OCI-LY7 (cell line): ENCODE measurements around the gene PHLDA3. TPM values are rescaled to one million over a fixed set of nuclear protein-coding genes. Genes with fewer than 3 reads are reported as not detected.

Experiments
- BruUV-seq: library from RNA; stranded (reverse); fragments of 400-500 nt; replicated peaks from 2 replicates; lab custom pipeline; 2021; lab: Mats Ljungman, UMichigan
- CTCF ChIA-PET: fragments of 300-600 bp; sonication (Branson Sonifier 250); formaldehyde crosslinking; loops from one replicate; lab custom pipeline; 2022; ENCODE audit warnings: antibody characterized with exemption; ENCODE audit not compliant: unreplicated experiment; lab: Charles Lee
- POLR2A ChIA-PET: fragments of 300-600 bp; sonication (Branson Sonifier 250); formaldehyde crosslinking; loops from one replicate; lab custom pipeline; 2022; ENCODE audit warnings: antibody characterized with exemption; lab: Charles Lee
- DNase-seq: peaks from one replicate; pipeline ENCODE4 v3.0.0-alpha.2; 2015; ENCODE audit warnings: low spot score
- H2AFZ ChIP-seq: fragments of 200-600 bp; sonication (generic), shearing (Covaris generic); 2 replicates; pipeline ENCODE4 v1.6.1; 2014; ENCODE audit warnings: mild to moderate bottlenecking, antibody characterized with exemption, low read length, moderate library complexity
- H3K27ac ChIP-seq: fragments of 200-600 bp; sonication (generic); 2 replicates; pipeline ENCODE4 v1.5.1; 2014; ENCODE audit warnings: mixed run types, low read depth, mild to moderate bottlenecking, moderate library complexity, low read length, inconsistent platforms; ENCODE audit not compliant: poor library complexity, severe bottlenecking
- H3K36me3 ChIP-seq: fragments of 200-600 bp; sonication (generic); 2 replicates; pipeline ENCODE4 v1.6.1; 2014; ENCODE audit warnings: mild to moderate bottlenecking, antibody characterized with exemption, low read length, moderate library complexity, mixed read lengths; ENCODE audit not compliant: insufficient read depth
- H3K4me1 ChIP-seq: fragments of 200-600 bp; sonication (generic); 2 replicates; pipeline ENCODE4 v1.5.1; 2014; ENCODE audit warnings: mild to moderate bottlenecking, low read length; ENCODE audit not compliant: insufficient read depth, poor library complexity, severe bottlenecking
- H3K4me2 ChIP-seq: fragments of 200-600 bp; sonication (generic); 2 replicates; pipeline ENCODE4 v1.6.1; 2014; ENCODE audit warnings: mild to moderate bottlenecking, low read length
- H3K4me3 ChIP-seq: fragments of 200-600 bp; sonication (generic); 2 replicates; pipeline ENCODE4 v1.5.1; 2014; ENCODE audit warnings: mild to moderate bottlenecking, low read depth, low read length; ENCODE audit not compliant: poor library complexity, severe bottlenecking
- H3K79me2 ChIP-seq: fragments of 200-600 bp; sonication (generic); 2 replicates; pipeline ENCODE4 v1.6.1; 2016; ENCODE audit warnings: low read depth, mild to moderate bottlenecking, low read length, moderate library complexity, mixed read lengths; ENCODE audit not compliant: insufficient read depth
- H3K9me2 ChIP-seq: fragments of 200-600 bp; sonication (generic); 2 replicates; pipeline ENCODE4 v1.6.1; 2016; ENCODE audit warnings: mild to moderate bottlenecking, low read length, mixed read lengths; ENCODE audit not compliant: insufficient read depth
- H3K9me3 ChIP-seq: fragments of 200-600 bp; sonication (generic); 2 replicates; pipeline ENCODE4 v1.6.1; 2014; ENCODE audit warnings: mild to moderate bottlenecking, mixed run types, low read length, mixed read lengths
- H4K20me1 ChIP-seq: fragments of 200-600 bp; sonication (generic); 2 replicates; pipeline ENCODE4 v1.6.1; 2014; ENCODE audit warnings: mild to moderate bottlenecking, antibody characterized with exemption, low read length, moderate library complexity, mixed read lengths; ENCODE audit not compliant: insufficient read depth
- CTCF ChIP-seq: fragments of 200-600 bp; sonication (generic); conservative IDR thresholded peaks from 2 replicates; pipeline ENCODE4 v1.5.1; 2014; ENCODE audit warnings: mild to moderate bottlenecking, antibody characterized with exemption, low read length, moderate library complexity, mixed read lengths
- EZH2phosphoT487 ChIP-seq: fragments of 200-600 bp; sonication (generic); IDR thresholded peaks from 2 replicates; pipeline ENCODE4 v1.6.1; 2018; ENCODE audit warnings: low read depth, borderline replicate concordance, mild to moderate bottlenecking, mixed run types, antibody characterized with exemption, low read length, moderate library complexity, mixed read lengths
- intact Hi-C: fragments of 100-400 bp; cut with micrococcal nuclease; formaldehyde crosslinking; loops from one replicate; pipeline ENCODE4 v1.10.0; 2022; ENCODE audit not compliant: unreplicated experiment
- total RNA-seq, 2 experiments: library from RNA; depleted of rRNA in 1 of 2; stranded (reverse); fragments of >200 nt in 1 of 2; shearing (Covaris generic) in 1 of 2; gene quantifications; 2 replicates each; pipeline ENCODE4 v1.2.3, GENCODE V29; 2014 to 2022

The PHLDA3 gene
- total RNA-seq, 2 experiments from 2014 or later: not detected

GRCh38 chr1:201517631-201518030 is 48.6 kb upstream of the PHLDA3 start:
- Histone ChIP-seq H4K20me1 (no peaks in the 10 kb centered on the region), H3K4me1 (peaks cover 3% of the 10 kb centered on the region), H3K4me2 (no peak overlapping the region), H3K4me3 (no peak overlapping the region), H3K9me3 (no peaks in the 10 kb centered on the region), H3K27ac (no peak overlapping the region), H3K36me3 (no peaks in the 10 kb centered on the region), H3K79me2 (no peaks in the 10 kb centered on the region), H2AFZ (no peak overlapping the region), H3K9me2 (no peaks in the 10 kb centered on the region)
- intact Hi-C loops: no loop called here
- ChIA-PET CTCF (no interaction called here), POLR2A (no interaction called here)
- no peak for TF ChIP-seq CTCF
- DNase-seq: no peak
- no TSS peak for BruUV-seq

DNA sequence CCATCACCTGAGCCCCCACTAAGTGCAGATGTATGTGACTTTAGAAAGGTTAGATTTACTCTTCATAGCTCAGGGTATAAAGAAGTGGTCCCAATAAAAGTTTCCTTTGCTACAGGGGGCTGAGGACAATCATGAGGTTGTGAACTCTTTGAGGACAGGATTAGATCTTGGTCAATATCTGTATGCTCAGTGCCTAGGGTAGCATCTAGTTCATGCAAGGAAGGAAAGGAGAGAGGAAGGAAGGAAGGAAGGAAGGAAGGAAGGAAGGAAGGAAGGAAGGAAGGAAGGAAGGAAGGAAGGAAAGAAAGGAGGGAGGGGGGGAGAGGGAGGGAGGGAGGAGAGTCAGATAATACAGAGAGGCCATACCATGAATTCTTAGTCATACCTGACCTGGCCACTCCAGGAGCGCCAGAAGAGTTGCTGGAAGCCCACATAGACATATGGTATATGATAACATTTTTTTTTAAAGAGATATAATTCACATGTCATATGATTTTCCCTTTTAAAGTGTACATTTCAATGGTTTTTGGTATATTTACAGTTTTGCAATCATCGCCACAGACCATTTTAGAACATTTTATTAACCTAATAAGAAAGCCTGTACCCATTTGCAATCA is 47.6 kb upstream of the PHLDA3 start:
- intact Hi-C loops: no loop called here
- no peaks in the 10 kb centered on the region for H3K9me3 ChIP-seq
- H3K79me2 ChIP-seq: no peaks in the 10 kb centered on the region
- H3K4me2 ChIP-seq: no peak overlapping the region
- H3K9me2 ChIP-seq: no peaks in the 10 kb centered on the region
- no peak overlapping the region for H3K4me3 ChIP-seq
- H3K36me3 ChIP-seq: no peaks in the 10 kb centered on the region
- ChIA-PET POLR2A (interaction anchor here (0.6 to 1.5 kb wide), 3 partner anchors 24 to 1397 kb away, joined by 3 to 4 read pairs (median 3); no protein-coding TSS in a partner anchor), CTCF (interaction anchor here (0.9 to 1.1 kb wide), 2 partner anchors 35 to 68 kb away, joined by 3 to 7 read pairs; no protein-coding TSS in a partner anchor)
- no peak overlapping the region for H3K27ac ChIP-seq
- no peak overlapping the region for H2AFZ ChIP-seq
- H3K4me1 ChIP-seq: peaks cover 13% of the 10 kb centered on the region
- no peaks in the 10 kb centered on the region for H4K20me1 ChIP-seq
- DNase-seq: no peak
- no TSS peak for BruUV-seq
- TF ChIP-seq EZH2phosphoT487 (no peak), CTCF (no peak)

GRCh38 chr1:201515895-201516294 is 46.9 kb upstream of the PHLDA3 start:
- Histone ChIP-seq H3K4me2 (no peak overlapping the region), H3K9me2 (no peaks in the 10 kb centered on the region), H3K79me2 (no peaks in the 10 kb centered on the region), H2AFZ (no peak overlapping the region), H3K27ac (no peak overlapping the region), H3K9me3 (no peaks in the 10 kb centered on the region), H3K36me3 (no peaks in the 10 kb centered on the region), H3K4me3 (no peak overlapping the region), H4K20me1 (no peaks in the 10 kb centered on the region), H3K4me1 (peaks cover 21% of the 10 kb centered on the region)
- ChIA-PET CTCF (interaction anchor here (0.9 to 1.1 kb wide), 2 partner anchors 34 to 68 kb away, joined by 3 to 7 read pairs; no protein-coding TSS in a partner anchor), POLR2A (interaction anchor here (0.8 to 1.5 kb wide), 4 partner anchors 12 to 36 kb away, joined by 3 to 4 read pairs (median 3); no protein-coding TSS in a partner anchor)
- DNase-seq: no peak
- no peak for TF ChIP-seq EZH2phosphoT487
- intact Hi-C loops: no loop called here
- BruUV-seq: no TSS peak
